EH (cell line): ENCODE measurements around the gene C6orf118.

Experiments
- DNase-seq: peaks from one replicate; pipeline ENCODE4 v3.0.0-alpha.2; 2015; ENCODE audit warnings: low read depth

C6orf118 gene

DNA sequence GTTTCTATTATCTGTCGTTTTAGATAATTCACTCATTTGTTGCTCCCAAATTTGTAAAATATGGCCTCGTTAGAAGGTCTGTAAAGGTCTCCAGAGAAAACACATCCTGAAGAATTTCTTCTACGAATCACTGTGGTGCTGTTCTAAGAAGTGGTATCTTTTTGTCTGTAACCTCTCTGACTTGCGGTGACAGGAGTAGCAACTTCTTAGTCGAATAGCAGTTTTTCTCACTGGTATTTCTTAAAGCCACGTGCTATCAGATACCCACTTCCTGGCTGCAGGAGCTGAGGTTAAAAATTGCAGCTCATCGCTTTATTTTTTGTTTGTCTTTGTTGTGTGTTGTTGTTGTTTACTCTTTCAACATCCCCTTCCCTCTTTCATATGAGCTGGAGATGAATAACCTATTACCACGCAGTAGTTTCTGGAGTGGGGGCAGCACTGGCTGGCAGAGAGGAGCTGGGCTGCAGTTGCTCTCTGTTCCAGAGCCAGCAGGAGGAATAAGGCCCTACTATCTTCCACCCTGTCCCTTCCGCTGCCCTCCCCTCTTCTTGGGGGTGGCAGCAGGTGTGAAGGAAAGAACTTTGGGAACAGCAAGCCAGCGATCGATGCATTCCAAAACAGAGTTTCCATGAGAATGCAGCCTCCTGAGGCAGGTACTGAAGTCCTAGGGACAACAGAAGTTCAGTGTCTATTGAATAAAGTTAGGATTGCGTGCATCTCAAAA is 64.7 kb downstream of the C6orf118 start:
- DNase-seq: no peak

DNA sequence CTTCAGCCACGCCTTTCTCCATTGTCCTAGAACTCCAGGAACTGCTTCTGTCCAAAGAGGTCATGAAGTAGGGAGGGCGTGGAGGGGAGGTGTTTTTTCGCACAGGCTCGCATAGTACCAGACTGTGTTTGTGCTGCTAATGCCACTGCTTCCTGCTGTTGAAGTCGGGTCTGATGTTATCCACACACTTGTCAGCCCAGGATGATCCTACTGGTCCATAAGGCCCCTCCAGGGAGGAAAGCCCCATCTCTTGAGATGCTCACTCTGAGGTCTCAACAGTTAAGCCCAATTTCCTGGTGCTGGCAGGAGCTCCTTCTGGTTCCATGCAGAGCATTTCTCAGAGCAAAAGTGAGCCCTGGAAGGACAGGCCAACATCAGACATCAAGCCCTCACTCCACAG is 65.6 kb downstream of the C6orf118 start:
- DNase-seq: no peak

DNA sequence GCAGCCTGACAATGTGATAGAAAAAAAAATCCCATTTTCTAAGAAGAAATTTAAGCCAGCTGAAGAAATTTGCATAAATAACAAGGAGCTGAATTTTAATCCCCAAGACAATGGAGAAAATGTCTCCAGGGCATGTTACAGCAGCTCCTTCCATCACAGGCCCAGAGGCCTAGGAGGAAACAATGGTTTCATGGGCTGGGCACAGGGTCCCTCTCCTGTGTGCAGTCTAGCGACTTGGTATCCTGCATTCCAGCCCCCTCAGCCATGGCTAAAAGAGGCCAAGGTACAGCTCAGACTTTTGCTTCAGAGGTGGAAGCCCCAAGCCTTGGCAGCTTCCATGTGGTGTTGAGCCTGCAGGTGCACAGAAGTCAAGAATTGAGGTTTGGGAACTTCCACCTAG is 73.1 kb downstream of the C6orf118 start:
- no peak for DNase-seq

DNA sequence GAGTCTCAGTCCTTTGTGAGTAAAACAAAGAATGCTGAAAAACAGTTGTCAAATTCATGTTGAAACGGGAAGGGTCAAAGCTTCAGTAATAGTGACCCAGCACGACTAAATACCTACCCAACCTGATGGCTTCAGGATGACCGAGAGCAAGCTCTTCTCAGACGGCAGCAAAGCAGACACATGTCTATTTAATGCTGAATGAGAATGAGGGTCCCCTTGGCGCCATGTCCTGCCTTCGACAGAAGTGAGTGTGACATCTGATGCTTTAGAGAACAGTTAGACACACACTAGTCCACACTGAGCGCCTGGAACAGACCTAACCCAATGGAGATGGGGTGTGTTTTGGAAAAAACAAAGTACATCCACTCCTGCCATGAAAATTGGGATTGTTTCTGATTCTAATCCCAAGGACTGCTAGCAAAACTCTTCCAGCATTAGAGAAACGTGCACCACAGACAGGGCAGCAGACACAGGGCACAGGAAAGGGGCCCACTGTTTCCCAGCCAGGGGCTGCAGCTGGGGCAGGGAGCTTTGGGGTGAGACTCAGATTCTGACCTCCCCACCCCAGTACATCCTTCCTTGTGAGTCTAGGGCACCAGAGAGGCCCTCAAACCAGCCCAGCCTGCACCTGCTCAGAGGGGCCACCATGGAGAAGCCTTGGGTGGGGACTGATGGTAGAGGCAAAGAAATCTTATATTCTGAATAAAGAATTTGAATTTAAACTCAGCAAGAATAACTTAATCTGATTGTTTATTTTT is 76.5 kb downstream of the C6orf118 start:
- DNase-seq: no peak

DNA sequence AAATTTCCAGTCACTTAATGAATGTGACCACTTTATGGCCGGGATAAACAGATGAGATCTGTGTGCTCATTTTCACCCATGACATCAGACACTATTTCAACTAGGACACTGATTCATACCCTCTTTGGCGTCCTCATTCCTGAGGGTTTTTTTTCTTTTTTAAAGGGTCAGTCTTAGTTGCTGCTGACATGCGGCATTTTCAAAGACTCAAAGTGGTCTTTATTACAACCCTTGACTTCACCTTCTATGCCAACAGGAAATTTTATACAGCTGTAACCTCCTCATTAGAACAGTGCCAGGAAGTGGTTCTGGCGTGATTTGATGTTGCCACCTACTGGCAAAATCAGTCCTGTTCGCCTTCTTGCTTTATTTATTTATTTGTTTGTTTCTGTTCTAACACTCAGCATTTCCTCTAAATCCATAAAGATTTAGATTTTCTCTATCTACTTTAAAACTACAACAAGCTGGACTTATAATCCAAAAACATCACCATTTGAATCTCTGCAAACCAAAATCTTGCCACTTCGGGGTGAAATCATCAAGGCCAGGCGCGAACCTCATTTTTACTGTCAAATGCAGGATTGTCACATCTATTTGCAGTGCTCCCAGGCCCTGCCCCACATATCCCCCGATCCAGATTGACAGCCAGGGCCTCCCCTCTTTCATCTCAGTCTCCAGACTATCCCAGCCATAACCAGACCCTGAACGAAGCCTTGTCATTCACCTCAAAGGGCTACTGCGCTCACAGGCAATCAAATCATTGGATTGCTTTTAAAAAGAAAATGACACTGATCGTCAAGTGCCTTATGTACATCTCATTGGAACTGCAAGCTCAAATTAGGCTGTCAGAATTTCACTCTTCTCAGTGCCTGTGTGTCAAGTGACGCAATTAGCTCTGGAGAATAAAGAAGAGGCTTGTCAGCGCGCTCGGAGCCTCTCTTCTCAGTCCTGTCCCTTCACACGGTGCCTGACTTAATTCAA is 77.5 kb downstream of the C6orf118 start:
- DNase-seq: no peak

DNA sequence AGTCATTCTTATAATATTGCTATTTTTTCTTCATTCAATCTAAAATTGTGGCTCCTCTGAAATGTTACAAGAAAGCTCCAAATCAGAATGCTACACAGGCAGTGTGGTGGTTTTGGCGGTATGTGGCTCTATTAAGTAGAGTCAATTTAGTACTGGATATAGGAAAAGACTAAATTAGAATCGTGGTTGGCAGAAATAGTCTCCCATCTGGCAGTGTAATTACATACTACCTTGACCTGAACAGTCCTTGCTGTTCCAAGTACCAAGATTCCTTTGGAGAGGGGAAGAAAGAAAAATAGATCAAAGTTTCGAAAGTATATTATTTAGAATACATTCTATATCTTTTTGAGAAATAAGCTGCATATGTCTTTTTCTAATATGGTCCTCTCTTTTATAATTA is 78.2 kb downstream of the C6orf118 start:
- DNase-seq: no peak
